Activated CD4-positive, alpha-beta memory T cell treated with anti-CD3 and anti-CD28 coated beads for 36 hours (primary cell): ENCODE data around the gene FLOT2. TPM values are rescaled to one million over a fixed set of nuclear protein-coding genes. Genes with fewer than 3 reads are reported as not detected.
"Not testable (repeated sequence)": the region's sequence is repeated elsewhere in the genome, so short reads cannot be mapped to it uniquely, and the experiment has no call there.

Source experiments
- CTCF ChIA-PET: fragments of 350-600 bp; sonication (Branson Sonifier 250); formaldehyde crosslinking; loops from one replicate; lab custom pipeline; 2021; ENCODE audit warnings: antibody characterized with exemption, inconsistent platforms; lab: Charles Lee
- POLR2A ChIA-PET: fragments of 350-600 bp; sonication (Branson Sonifier 250); formaldehyde crosslinking; loops from one replicate; lab custom pipeline; 2021; ENCODE audit warnings: antibody characterized with exemption; lab: Charles Lee
- DNase-seq: peaks from one replicate; pipeline ENCODE4 v3.0.0-alpha.2; 2020
- H3K27ac Mint-ChIP-seq: one replicate; pipeline ENCODE4 v1.8.0; 2021; ENCODE audit warnings: mixed read lengths
- H3K27me3 Mint-ChIP-seq: one replicate; pipeline ENCODE4 v1.8.0; 2021; ENCODE audit warnings: mixed read lengths
- H3K36me3 Mint-ChIP-seq: one replicate; pipeline ENCODE4 v1.8.0; 2021; ENCODE audit warnings: mixed read lengths
- H3K4me1 Mint-ChIP-seq: one replicate; pipeline ENCODE4 v1.8.0; 2021; ENCODE audit warnings: low read depth, mixed read lengths
- H3K4me3 Mint-ChIP-seq: one replicate; pipeline ENCODE4 v1.8.0; 2021; ENCODE audit warnings: mild to moderate bottlenecking, mixed read lengths
- H3K9me3 Mint-ChIP-seq: one replicate; pipeline ENCODE4 v1.8.0; 2021; ENCODE audit warnings: mixed read lengths
- intact Hi-C: fragments of 100-400 bp; cut with micrococcal nuclease; formaldehyde crosslinking; loops from one replicate; pipeline ENCODE4 v1.15.1; 2023
- total RNA-seq, 2 experiments: library from RNA; stranded (reverse); gene quantifications; one replicate each; pipeline ENCODE4 v1.2.3, GENCODE V29; 2021

FLOT2 gene
- total RNA-seq, 2 experiments from 2014 or later = 110 to 118 TPM

DNA sequence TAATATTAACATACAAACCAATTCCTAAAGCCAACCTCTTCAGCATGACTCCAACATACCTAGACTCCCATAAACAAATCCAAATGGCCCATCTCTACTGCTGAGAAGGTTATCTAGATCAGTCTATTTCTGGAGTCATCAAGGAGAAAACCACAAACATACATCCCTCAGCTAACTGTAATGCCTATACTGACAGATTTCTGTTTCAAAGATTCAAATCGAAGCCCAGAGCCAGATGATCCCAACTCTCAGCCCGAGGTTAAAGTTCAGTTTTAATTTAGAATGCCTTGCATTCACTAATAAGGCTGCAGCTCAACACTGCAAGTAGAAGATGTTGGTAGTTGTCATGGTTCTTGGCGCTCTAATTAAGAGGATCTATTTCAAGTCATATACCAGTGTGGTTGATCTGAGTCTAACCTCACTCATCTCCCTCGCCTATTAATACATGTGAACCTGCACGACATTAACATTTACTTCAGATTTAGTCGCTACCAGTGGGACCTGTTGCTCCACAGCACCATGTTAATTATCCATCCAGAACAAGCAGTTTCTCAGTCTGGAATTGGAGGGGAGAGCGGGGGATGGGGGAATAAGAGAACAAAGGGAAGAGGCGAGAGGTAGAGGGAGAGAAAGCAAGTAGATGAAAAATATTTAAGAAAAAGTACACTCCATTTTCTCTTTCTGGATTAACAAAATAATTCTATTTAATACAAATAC, 38.4 kb upstream of the FLOT2 start:
- intact Hi-C loops = no loop called here
- no peak for DNase-seq
- peak overlapping the region; percentile 18 for H3K27ac Mint-ChIP-seq
- H3K36me3 Mint-ChIP-seq = peaks cover 8% of the 10 kb centered on the region
- H3K27me3 Mint-ChIP-seq = no peaks in the 10 kb centered on the region
- no peak overlapping the region for H3K4me3 Mint-ChIP-seq
- ChIA-PET POLR2A (interaction anchor here (1.2 to 1.3 kb wide), 2 partner anchors 10 to 38 kb away, joined by 3 to 4 read pairs; no protein-coding TSS in a partner anchor), CTCF (interaction anchor here (1.3 to 1.6 kb wide), 2 partner anchors 181 to 209 kb away, joined by 4 read pairs; no protein-coding TSS in a partner anchor)
- H3K4me1 Mint-ChIP-seq = peaks cover 67% of the 10 kb centered on the region
- H3K9me3 Mint-ChIP-seq = no peaks in the 10 kb centered on the region

DNA sequence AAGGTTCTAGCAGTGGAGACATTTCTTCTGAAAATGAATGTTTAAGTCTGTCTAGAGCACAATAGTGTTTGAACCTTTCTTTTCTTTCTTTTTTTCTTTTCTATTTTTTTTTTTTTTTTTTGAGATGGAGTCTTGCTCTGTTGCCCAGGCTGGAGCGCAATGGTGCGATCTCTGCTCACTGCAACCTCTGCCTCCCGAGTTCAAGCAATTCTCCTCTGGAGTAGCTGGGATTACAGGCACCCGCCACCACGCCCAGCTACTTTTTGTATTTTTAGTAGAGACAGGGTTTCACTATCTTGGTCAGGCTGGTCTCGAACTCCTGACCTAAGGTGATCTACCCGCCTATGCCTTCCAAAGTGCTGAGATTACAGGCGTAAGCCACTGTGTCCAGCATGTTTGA, 37.0 kb upstream of the FLOT2 start:
- H3K9me3 Mint-ChIP-seq, H3K27me3 Mint-ChIP-seq, intact Hi-C loops, DNase-seq, H3K27ac Mint-ChIP-seq, H3K4me3 Mint-ChIP-seq: not testable (repeated sequence)
- peaks cover 61% of the 10 kb centered on the region for H3K4me1 Mint-ChIP-seq
- H3K36me3 Mint-ChIP-seq = peaks cover 16% of the 10 kb centered on the region
- POLR2A ChIA-PET = interaction anchor here (1.3 kb wide), 1 partner anchor 36 kb away, joined by 3 read pairs; no protein-coding TSS in a partner anchor
- CTCF ChIA-PET = interaction anchor here (0.9 to 1.6 kb wide), 3 partner anchors 9 to 19 kb away, joined by 3 to 5 read pairs (median 4); no protein-coding TSS in a partner anchor

DNA sequence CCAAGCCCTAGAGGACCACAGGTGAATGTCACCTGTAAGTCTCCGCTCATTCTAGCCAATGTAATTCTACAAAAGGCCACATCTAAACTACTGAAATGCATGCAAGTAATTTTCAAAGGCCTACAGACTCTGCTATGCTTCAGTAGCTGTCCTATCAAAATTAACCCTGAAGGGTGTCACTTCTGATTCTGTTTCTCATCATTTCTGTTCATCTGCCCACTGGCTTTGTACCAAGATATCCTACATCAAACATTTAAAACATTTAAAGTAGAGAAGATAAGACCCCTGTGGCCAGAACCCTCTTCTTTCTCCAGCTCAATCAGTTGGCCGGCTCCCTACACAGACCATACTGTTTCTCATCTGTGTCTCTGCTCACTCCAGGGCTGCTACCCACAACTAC, 32.3 kb upstream of the FLOT2 start:
- Mint-ChIP-seq H3K4me1 (peaks cover 58% of the 10 kb centered on the region), H3K27me3 (no peaks in the 10 kb centered on the region), H3K36me3 (peaks cover 42% of the 10 kb centered on the region), H3K27ac (peak overlapping the region; percentile 18), H3K4me3 (no peak overlapping the region), H3K9me3 (peaks cover 20% of the 10 kb centered on the region)
- ChIA-PET POLR2A (no interaction called here), CTCF (interaction anchor here (0.7 to 1.4 kb wide), 9 partner anchors 12 to 188 kb away, joined by 3 to 4 read pairs (median 3); no protein-coding TSS in a partner anchor)
- no peak for DNase-seq
- intact Hi-C loops = no loop called here

DNA sequence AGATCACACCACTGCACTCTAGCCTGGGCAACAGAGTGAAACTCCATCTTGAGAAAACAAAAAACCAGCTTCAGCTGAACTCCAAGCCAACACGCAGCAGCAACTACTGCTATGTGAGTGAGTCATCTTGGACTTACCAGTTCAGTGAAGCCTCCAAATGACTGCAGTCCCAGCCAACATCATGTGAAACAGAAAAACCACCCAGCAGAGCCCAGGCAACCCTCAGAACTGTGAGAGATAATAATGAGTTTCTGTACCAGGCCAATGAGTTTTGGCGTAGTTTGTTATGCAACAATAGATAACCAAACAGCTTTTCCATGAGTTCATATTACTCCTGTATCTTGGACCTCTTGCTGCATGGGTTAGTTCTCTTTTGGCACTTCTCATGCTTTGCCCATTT, 30.5 kb upstream of the FLOT2 start:
- H3K9me3 Mint-ChIP-seq = peaks cover 20% of the 10 kb centered on the region
- peak overlapping the region; percentile 87 for H3K27ac Mint-ChIP-seq
- ChIA-PET CTCF (interaction anchor here (1.3 to 4.2 kb wide), 6 partner anchors 10 to 201 kb away, joined by 4 to 18 read pairs (median 6); no protein-coding TSS in a partner anchor), POLR2A (interaction anchor here (1.6 kb wide), 1 partner anchor 22 kb away, joined by 9 read pairs; no protein-coding TSS in a partner anchor)
- peak; percentile 71 for DNase-seq
- no peaks in the 10 kb centered on the region for H3K27me3 Mint-ChIP-seq
- intact Hi-C loops = no loop called here
- H3K4me3 Mint-ChIP-seq = no peak overlapping the region
- H3K36me3 Mint-ChIP-seq = peaks cover 53% of the 10 kb centered on the region
- H3K4me1 Mint-ChIP-seq = peaks cover 61% of the 10 kb centered on the region

DNA sequence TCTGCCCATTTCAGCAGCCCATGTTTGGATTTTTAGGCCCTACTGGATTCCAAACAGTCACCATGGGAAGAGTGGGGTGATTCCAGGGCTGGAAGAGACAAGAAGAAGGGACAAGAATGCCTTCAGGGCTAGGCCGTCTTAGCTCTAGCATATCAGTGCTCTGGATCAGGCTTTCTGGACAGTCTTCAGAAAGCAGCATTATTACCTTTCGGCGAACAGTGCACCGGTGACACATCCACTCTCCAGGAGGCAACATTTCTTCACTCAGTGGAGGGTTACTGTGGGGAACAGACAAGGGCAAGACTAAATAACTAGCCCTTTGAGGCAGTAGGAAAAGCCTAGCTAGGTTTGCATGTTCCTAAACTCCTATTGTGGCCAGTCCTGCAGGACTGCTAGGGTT, 29.3 kb upstream of the FLOT2 start:
- H3K27ac Mint-ChIP-seq = peak overlapping the region; percentile 87
- H3K36me3 Mint-ChIP-seq = peaks cover 61% of the 10 kb centered on the region
- ChIA-PET POLR2A (interaction anchor here (1.2 to 1.6 kb wide), 3 partner anchors 20 to 23 kb away, joined by 5 to 9 read pairs (median 5); no protein-coding TSS in a partner anchor), CTCF (interaction anchor here (1.3 to 4.2 kb wide), 7 partner anchors 11 to 200 kb away, joined by 4 to 18 read pairs (median 6); no protein-coding TSS in a partner anchor)
- no peak overlapping the region for H3K4me3 Mint-ChIP-seq
- peaks cover 60% of the 10 kb centered on the region for H3K4me1 Mint-ChIP-seq
- intact Hi-C loops = loop anchor here (1.0 kb wide), 3 partner anchors 20 to 32 kb away; partner anchors contain the start of gene PHF12
- DNase-seq = no peak
- peaks cover 20% of the 10 kb centered on the region for H3K9me3 Mint-ChIP-seq
- H3K27me3 Mint-ChIP-seq = no peaks in the 10 kb centered on the region

DNA sequence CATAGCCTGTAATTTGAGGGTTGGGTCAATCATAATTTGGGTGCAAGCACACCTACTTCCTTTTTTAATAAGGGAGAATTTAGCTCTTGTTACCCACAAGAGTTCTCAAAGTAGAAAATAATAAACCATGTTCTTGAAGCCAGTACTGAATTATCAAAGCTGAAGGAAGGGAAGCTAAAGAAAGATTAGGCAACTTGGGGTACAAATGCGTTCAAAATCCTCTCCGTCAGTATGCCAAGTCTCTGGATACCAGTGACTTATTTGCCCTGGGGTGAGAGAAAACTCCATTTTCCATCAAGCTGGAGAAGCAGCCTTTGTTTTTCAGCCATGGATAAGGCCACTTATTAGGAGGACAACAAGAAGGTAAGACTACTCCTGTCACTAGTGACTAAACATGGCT, 28.8 kb upstream of the FLOT2 start:
- H3K36me3 Mint-ChIP-seq = peaks cover 65% of the 10 kb centered on the region
- H3K4me1 Mint-ChIP-seq = peaks cover 60% of the 10 kb centered on the region
- peaks cover 20% of the 10 kb centered on the region for H3K9me3 Mint-ChIP-seq
- peak overlapping the region; percentile 87 for H3K27ac Mint-ChIP-seq
- H3K4me3 Mint-ChIP-seq = peak overlapping the region; percentile 50
- no peak for DNase-seq
- intact Hi-C loops = loop anchor here (1.0 kb wide), 3 partner anchors 20 to 32 kb away; partner anchors contain the start of gene PHF12
- no peaks in the 10 kb centered on the region for H3K27me3 Mint-ChIP-seq
- CTCF ChIA-PET = interaction anchor here (1.1 to 4.2 kb wide), 8 partner anchors 11 to 200 kb away, joined by 3 to 18 read pairs (median 6); partner anchors contain the start of gene DHRS13
- POLR2A ChIA-PET = interaction anchor here (1.1 to 1.6 kb wide), 5 partner anchors 9 to 199 kb away, joined by 3 to 5 read pairs (median 4); no protein-coding TSS in a partner anchor

DNA sequence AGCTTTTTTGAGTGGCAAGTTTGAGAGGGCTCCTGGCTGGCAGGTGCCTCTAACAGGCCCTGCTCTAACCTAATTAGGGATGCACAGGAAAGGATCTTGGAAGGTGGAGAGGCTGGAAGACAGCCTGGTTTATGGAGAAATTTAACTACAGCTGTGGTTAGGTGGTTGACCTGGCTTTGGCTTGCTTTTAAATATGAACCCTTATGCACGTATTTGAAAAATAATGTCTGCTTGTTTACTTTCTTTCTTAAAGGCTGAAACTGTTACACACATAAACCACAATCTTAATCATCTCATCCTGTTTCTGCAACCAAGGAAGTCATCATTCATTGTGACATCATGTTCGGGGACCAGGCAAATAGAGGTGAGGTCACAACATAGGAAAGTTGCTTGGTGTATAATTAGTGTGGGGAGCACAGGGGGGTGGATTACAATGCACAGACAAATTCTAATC, 28.4 kb upstream of the FLOT2 start:
- POLR2A ChIA-PET = interaction anchor here (0.9 to 1.6 kb wide), 6 partner anchors 9 to 199 kb away, joined by 3 to 5 read pairs (median 3); partner anchors contain the start of gene FLOT2
- intact Hi-C loops = loop anchor here (1.0 kb wide), 3 partner anchors 20 to 32 kb away; partner anchors contain the start of gene PHF12
- CTCF ChIA-PET = interaction anchor here (1.0 to 4.2 kb wide), 8 partner anchors 10 to 279 kb away, joined by 3 to 18 read pairs (median 6); partner anchors contain the start of gene DHRS13

DNA sequence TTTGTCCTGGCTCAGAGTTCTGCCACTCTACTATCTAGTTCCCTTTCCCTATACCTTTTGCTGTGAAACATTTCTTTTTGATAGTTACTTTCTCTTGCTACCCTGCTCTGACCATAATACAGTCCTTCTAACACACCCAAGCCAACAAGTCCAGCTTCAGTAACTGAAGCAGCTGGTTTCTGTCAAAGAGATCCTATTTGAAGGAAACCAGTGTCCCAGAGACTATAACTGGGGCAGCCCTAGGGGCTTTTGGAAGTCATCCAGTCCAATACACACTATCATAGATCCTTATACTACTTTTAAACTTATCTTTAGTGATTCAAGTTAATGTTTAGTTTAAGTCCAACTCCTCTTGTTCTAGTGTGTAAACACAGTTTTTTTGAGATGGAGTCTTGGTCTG, 22.7 kb upstream of the FLOT2 start:
- Mint-ChIP-seq H3K27ac (no peak overlapping the region), H3K9me3 (peaks cover 3% of the 10 kb centered on the region), H3K4me3 (no peak overlapping the region), H3K4me1 (peaks cover 22% of the 10 kb centered on the region), H3K36me3 (peaks cover 76% of the 10 kb centered on the region), H3K27me3 (no peaks in the 10 kb centered on the region)
- ChIA-PET POLR2A (no interaction called here), CTCF (interaction anchor here (1.6 kb wide), 1 partner anchor 10 kb away, joined by 4 read pairs; no protein-coding TSS in a partner anchor)
- DNase-seq = no peak
- intact Hi-C loops = no loop called here

More for the DNA sequence above, 28.4 kb upstream of the FLOT2 start:
- peaks cover 20% of the 10 kb centered on the region for H3K9me3 Mint-ChIP-seq
- H3K27me3 Mint-ChIP-seq = no peaks in the 10 kb centered on the region
- peak overlapping the region; percentile 87 for H3K27ac Mint-ChIP-seq
- peak; percentile 53 for DNase-seq
- H3K36me3 Mint-ChIP-seq = peaks cover 67% of the 10 kb centered on the region
- H3K4me3 Mint-ChIP-seq = peak overlapping the region; percentile 50
- H3K4me1 Mint-ChIP-seq = peaks cover 59% of the 10 kb centered on the region

DNA sequence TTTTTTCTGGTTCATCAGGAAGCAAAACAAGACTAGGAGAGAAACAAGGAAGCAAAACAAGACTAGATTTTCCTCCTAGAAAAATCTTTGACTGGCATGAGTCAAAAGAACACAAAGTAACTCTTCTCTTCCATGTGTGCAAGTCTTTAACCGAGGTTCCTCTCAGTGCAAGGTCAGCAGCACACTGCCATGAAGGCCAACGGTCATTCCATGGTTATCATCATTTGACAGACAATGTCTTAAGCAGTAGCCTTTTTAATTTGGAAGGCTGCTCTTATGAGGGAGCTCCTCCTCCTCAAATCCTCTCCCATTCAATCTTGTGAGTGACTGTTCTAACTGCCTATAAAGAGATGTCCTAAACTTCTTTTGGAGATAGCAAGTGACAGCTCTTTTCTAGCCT, 20.8 kb upstream of the FLOT2 start:
- H3K27ac Mint-ChIP-seq = peak overlapping the region; percentile 10
- no peak overlapping the region for H3K4me3 Mint-ChIP-seq
- H3K36me3 Mint-ChIP-seq = peaks cover 74% of the 10 kb centered on the region
- ChIA-PET CTCF (interaction anchor here (0.9 to 5.0 kb wide), 8 partner anchors 9 to 191 kb away, joined by 3 to 38 read pairs (median 4); partner anchors contain the start of genes DHRS13 and TLCD1), POLR2A (no interaction called here)
- intact Hi-C loops = no loop called here
- no peaks in the 10 kb centered on the region for H3K27me3 Mint-ChIP-seq
- H3K4me1 Mint-ChIP-seq = peaks cover 16% of the 10 kb centered on the region
- no peak for DNase-seq
- H3K9me3 Mint-ChIP-seq = peaks cover 9% of the 10 kb centered on the region

DNA sequence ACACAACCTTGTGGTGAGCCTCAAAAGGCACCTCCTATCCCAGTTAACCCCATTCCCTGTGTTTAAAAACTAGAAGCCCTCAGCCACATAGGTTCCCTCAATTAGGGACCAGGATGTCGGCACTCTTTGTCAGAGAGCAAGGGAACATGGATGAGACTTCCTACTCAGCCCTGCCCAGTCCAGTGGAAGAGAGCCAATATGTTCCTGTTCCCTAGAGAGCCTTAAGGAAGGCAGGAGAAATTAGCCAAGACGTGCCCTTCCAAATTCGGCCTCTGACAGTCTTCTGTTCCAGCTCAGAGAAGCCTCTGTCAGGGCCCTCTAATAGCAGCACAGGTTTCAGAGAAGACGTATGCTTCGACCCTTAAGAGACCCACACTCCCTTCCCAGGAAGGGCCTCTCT, 19.9 kb upstream of the FLOT2 start:
- intact Hi-C loops = loop anchor here (2.0 kb wide), 1 partner anchor 155 kb away; no protein-coding TSS in a partner anchor
- H3K27ac Mint-ChIP-seq = no peak overlapping the region
- POLR2A ChIA-PET = no interaction called here

DNA sequence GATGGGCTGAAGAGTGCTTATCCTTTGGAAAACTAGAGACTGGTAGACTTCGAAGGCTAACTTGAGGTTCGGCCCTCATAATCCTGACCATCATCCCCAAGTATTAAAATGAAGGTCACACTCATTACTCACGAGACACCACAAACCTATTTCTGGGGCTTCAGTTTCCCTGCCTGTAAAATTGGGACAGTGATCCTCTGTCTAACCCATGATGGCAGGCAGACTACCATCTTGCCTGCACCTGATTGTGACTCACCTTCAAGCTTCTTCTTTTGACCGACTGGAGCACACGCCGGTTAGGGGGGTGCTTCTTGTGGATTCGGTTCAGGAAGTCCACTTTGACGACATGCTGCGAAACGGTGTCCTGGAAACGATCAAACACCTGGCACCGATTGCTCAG, 19.5 kb upstream of the FLOT2 start:
- peaks cover 9% of the 10 kb centered on the region for H3K9me3 Mint-ChIP-seq
- DNase-seq = no peak
- ChIA-PET CTCF (interaction anchor here (0.6 to 5.0 kb wide), 10 partner anchors 9 to 190 kb away, joined by 3 to 38 read pairs (median 12); partner anchors contain the start of genes DHRS13, FLOT2, PHF12 and TLCD1), POLR2A (no interaction called here)
- H3K4me1 Mint-ChIP-seq = peaks cover 14% of the 10 kb centered on the region
- peaks cover 78% of the 10 kb centered on the region for H3K36me3 Mint-ChIP-seq
- no peak overlapping the region for H3K4me3 Mint-ChIP-seq
- H3K27me3 Mint-ChIP-seq = no peaks in the 10 kb centered on the region
- intact Hi-C loops = loop anchor here (2.0 kb wide), 1 partner anchor 154 kb away; no protein-coding TSS in a partner anchor
- H3K27ac Mint-ChIP-seq = no peak overlapping the region

More for the DNA sequence above, 19.9 kb upstream of the FLOT2 start:
- Mint-ChIP-seq H3K27me3 (no peaks in the 10 kb centered on the region), H3K36me3 (peaks cover 76% of the 10 kb centered on the region), H3K4me1 (peaks cover 14% of the 10 kb centered on the region), H3K9me3 (peaks cover 9% of the 10 kb centered on the region), H3K4me3 (no peak overlapping the region)
- CTCF ChIA-PET = interaction anchor here (1.1 to 5.0 kb wide), 8 partner anchors 8 to 190 kb away, joined by 3 to 38 read pairs (median 8); partner anchors contain the start of genes DHRS13, FLOT2 and TLCD1
- DNase-seq = no peak
